Measurements from ENCODE around the gene PINK1.
"Not testable (repeated sequence)": the region's sequence is repeated elsewhere in the genome, so short reads cannot be mapped to it uniquely, and the experiment has no call there.

The PINK1 gene

GRCh38 chr1:20645414-20645813 lies 12.2 kb downstream of the PINK1 start:
- DNase-seq (ENCODE audit: low spot score) = no peak

DNA sequence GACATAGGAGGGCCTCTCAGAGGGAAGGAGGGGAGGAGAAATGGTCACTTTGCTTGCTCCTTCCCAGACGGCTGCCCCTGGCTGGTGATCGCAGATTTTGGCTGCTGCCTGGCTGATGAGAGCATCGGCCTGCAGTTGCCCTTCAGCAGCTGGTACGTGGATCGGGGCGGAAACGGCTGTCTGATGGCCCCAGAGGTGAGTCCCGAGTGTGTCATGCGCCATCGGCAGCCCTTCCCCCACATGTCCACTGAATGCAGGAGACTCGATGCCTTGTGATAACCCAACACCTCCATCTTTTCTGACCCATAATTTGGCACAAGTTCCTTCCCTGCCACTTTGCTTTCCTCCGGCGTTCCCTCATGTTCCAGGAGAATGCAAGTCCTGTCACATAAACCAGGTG lies 15.2 kb downstream of the PINK1 start:
- no peak for DNase-seq (ENCODE audit: low spot score)

DNA sequence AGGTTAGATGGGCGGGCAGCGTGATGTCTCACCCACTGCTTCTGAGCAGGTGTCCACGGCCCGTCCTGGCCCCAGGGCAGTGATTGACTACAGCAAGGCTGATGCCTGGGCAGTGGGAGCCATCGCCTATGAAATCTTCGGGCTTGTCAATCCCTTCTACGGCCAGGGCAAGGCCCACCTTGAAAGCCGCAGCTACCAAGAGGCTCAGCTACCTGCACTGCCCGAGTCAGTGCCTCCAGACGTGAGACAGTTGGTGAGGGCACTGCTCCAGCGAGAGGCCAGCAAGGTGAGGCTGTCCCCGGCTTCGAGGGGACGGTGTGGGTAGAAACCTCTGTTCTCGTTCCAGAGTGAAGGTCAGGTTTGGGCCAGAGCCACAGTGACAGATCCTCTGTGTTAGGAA lies 15.7 kb downstream of the PINK1 start:
- DNase-seq (ENCODE audit: low spot score) = no peak

DNA sequence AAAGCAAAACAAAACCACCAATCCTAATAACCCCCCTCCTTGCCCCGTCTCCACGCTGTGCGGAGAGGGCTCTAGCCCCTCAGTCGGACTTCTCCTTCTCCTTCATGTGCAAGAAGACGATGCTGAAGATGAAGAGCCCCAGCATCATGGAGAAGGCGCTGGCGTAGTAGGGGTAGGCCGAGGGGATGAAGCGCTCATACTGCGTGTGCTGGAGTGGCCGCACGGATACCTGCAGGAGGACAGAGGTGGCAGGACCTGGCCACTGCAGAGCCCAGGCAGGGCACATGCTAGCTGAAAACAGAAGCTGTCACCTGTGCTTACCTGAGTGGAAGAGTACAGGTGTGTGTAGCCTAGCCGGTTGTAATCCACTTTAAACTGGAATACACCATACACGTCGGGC lies 19.0 kb downstream of the PINK1 start:
- no peak for DNase-seq (ENCODE audit: low spot score)

GRCh38 chr1:20654104-20654690 lies 20.9 kb downstream of the PINK1 start:
- DNase-seq (ENCODE audit: low spot score) = no peak

DNA sequence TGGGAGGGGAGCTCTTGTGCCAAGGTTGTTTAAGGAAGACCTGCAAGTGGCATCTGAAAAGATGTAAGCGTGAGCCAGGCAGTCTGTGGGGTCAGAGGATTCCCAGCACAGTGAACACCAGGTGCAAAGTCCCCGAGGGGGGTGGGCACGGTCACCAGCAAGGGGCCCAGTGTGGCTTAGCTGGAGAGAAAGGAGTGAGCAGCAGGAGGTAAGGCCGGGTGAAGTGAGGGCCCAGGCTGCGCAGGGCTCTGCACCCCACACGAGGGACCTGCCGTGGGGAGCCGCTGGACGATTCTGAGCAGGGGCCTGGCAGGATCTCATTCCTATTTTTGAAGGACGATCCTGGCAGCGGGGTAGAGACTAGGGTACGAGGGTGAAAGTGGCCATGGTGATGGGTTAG lies 23.8 kb downstream of the PINK1 start:
- DNase-seq (ENCODE audit: low spot score) = no peak

DNA sequence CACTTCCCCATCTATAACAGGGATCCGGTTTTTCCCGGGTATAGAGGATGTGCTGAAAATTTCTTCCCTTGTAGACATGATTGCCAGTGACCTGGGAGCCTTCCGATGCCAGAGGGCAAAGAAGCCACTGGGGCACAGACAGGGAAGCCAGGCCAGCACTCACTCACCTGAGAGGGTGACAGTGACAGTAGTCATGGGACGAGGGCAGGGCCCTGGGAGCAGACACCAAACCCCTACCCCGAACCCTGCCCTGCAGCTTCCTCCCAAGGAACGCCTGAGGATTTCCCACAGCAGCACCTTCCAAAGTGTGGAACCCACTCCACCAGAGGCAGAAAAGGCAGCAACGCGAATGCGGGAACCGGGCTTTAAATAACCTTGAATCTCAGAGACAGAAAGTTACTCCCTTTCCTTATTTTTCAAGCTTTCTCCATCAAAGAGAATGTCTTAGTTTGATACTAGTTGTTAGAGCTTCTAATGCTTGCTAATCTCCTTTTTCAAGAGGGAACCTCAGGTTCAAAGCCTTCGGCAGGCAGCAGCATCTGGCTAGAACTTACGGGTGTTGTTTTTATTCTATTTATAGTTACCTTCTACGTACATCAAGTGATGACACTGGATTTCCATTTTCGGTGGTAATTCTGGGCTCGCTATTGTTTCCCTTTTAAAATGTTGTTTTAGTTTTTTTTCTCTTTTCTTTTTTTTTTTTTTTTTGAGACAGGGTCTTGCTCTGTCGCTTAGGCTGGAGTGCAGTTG lies 25.1 kb downstream of the PINK1 start:
- DNase-seq (ENCODE audit: low spot score) = no peak

- no peak for DNase-seq (ENCODE audit: low spot score)
Observed at GRCh38 chr1:20660363-20660762, 27.1 kb downstream of the PINK1 start.

GRCh38 chr1:20660847-20661206 lies 27.6 kb downstream of the PINK1 start:
- DNase-seq (ENCODE audit: low spot score) = no peak

GRCh38 chr1:20661207-20662109 lies 28.2 kb downstream of the PINK1 start, which contains the start of gene DDOST:
Gene DDOST (minus strand): TSS chr1:20661369. CDS start chr1:20661350, 19 bp downstream.
- peak; percentile 98 for DNase-seq (ENCODE audit: low spot score)

GRCh38 chr1:20662110-20662475 lies 28.8 kb downstream of the PINK1 start:
- DNase-seq (ENCODE audit: low spot score) = no peak

- DNase-seq (ENCODE audit: low spot score) = no peak
Observed at GRCh38 chr1:20663365-20663764, 30.1 kb downstream of the PINK1 start.

DNA sequence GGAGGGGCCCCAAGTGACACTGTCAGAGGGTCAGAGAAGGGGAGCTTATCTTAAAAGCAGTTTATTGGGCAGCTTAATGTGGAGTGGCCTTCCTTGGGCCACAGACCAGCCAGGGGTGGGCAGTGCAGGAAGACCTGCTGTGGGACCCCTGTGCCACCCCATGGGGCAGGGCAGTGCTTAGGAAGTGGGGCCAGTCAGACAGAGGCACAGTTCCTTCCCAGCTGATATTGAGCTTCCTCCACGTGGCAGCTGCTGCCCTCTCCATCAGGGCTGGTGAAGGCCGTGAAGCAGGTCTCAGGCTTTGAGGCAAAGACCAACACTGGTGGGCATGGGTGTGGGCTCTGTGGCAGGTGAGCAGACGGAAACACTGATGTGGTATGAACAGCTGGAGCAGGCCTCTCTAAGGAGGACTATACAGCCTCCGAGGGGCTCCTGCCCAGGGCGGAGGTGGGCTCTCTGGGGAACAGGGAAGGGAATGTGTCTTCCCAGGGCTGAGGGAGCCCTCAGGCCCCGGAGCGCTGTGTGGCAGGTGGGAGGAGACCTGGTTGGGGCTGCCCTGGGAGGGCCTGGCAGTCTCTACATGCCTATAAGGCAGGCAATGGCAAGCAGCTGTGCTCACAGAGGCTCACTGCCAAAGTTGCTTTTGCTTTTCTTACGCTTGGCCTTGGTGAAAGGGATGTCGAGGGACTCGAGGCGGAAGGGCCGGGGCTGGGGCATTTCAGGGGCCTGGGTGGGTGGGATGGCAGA lies 30.9 kb downstream of the PINK1 start:
- no peak for DNase-seq (ENCODE audit: low spot score)

DNA sequence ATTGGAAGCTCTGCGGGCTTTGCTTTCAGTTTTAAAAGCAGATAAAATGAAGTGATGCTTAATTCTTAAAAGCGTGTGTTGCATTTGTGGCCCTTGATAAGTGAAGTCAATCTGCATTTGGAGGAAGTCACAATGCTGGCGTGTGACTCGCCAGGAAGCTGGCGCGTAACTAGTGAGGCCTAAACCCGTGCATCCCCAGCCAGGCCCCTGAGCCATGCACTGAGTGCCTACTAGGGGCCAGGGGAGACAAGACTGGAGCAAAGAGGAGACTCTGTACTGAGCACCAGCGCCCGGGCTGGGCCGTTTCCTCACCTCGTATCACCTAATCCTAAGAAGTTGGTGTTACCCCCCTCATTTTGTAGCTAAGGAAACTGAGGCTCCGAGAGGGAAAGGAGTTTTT lies 32.5 kb downstream of the PINK1 start:
- DNase-seq (ENCODE audit: low spot score) = no peak

GRCh38 chr1:20666146-20666545 lies 32.9 kb downstream of the PINK1 start:
- no peak for DNase-seq (ENCODE audit: low spot score)

GRCh38 chr1:20666804-20667203 lies 33.5 kb downstream of the PINK1 start:
- DNase-seq (ENCODE audit: low spot score) = no peak

DNA sequence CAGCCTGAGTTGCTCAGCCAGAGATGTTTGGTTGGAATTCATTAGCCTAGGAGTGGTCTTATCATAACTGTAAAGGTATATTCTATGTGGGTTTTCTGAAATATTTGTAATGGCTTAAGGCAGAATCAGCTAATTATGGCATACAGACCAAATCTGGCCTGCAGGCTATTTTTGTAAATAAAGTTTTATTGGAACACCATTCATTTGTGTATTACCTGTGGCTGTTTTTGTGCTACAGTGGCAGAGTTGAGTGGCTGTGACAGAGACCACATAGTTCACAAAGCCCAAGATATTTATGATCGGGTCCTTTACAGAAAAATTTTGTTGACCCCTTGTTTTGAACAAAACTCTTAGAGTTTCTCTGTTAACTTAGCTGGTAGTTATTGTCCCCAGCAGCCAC lies 35.3 kb downstream of the PINK1 start:
- DNase-seq (ENCODE audit: low spot score) = no peak

- no peak for DNase-seq (ENCODE audit: low spot score)
Observed at GRCh38 chr1:20670936-20671335, 37.7 kb downstream of the PINK1 start.

DNA sequence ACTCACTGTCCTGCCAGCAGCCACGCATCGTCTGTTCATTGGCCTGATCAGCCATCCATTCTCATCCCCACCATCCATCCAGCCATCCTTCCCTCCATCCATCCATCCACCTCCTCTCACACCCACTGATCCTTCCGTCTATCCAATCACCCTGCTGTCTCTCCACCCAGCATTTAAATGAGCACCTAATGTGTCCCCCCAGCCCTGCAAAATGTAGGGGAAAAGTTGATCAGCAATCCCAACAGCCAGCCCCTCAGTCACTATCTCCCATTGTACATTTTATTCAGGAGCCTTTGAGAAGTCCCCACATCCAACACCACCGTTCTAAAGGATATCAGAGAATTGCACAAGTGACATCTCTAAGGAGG lies 39.0 kb downstream of the PINK1 start:
- DNase-seq (ENCODE audit: low spot score) = no peak

DNA sequence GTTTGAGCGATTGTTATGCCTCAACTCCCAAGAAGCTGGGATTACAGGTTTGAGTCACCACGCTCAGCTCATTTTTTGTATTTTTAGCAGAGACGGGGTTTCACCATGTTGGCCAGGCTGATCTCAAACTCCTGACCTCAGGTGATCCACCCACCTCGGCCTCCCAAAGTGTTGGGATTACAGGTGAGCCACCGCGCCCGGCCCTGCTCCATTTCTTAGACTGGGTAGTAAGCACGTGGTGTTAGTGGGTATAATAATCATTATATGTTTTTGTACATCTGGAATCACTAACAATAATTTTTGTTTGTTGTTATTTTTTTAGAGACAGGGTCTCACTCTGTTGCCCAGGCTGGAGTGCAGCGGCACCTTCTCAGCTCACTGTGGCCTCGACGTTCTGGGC lies 40.4 kb downstream of the PINK1 start:
- not testable (repeated sequence) for DNase-seq (ENCODE audit: low spot score)

- DNase-seq (ENCODE audit: low spot score) = peak; percentile 56
Observed at GRCh38 chr1:20678599-20678998, 45.3 kb downstream of the PINK1 start.

DNA sequence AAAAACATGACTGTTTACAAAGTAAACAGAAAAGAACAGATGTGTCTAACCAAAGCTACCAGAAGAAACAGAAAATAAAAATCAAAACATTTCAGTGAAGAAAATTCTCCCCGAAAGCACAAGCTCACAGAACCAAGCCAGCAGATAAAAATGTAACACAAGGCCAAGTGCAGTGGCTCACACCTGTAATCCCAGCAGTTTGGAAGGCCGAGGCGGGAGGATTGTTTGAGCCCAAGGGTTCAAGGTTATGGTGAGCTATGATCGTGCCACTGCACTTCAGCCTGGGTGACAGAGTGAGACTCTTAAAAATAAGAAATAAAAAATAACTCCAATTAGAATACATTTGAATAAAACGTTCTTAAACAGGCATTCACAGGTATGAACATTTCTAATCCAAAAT lies 47.0 kb downstream of the PINK1 start:
- DNase-seq (ENCODE audit: low spot score) = no peak
